Measurements from ENCODE around the gene OR10V1. TPM values are rescaled to one million over a fixed set of nuclear protein-coding genes. Genes with fewer than 3 reads are reported as not detected.

The OR10V1 gene
- total RNA-seq, 1 experiment from 2014 or later, result not detected

GRCh38 chr11:59756558-59756840, 42.9 kb upstream of the OR10V1 start:
- ChIA-PET CTCF (interaction anchor here (1.6 kb wide), 1 partner anchor 54 kb away, joined by 9 read pairs; the partner anchor contains the start of gene MRPL16), POLR2A (ENCODE audit: unreplicated experiment) (interaction anchor here (1.0 to 2.1 kb wide), 3 partner anchors 20 to 87 kb away, joined by 6 to 29 read pairs (median 7); partner anchors contain the start of gene PATL1)
- peak in 1 of 2 experiments; percentile 46 for DNase-seq
- Histone ChIP-seq H3F3A (ENCODE audit: insufficient read depth, low read depth) (peaks cover 27% of the 10 kb centered on the region), H3K4me3 (peak overlapping the region; percentile 92), H3K27me3 (ENCODE audit: insufficient read depth, low read depth) (no peaks in the 10 kb centered on the region), H3K27ac (peak overlapping the region; percentile 82), H3K9me2 (ENCODE audit: insufficient read depth) (no peaks in the 10 kb centered on the region), H2AFZ (no peak overlapping the region), H4K20me1 (ENCODE audit: insufficient read depth) (peaks cover 48% of the 10 kb centered on the region), H3K4me2 (peak overlapping the region; percentile 97), H3K4me1 (replicated peaks; ENCODE audit: insufficient read depth) (peaks cover 19% of the 10 kb centered on the region), H3K79me2 (ENCODE audit: low read depth) (peaks cover 56% of the 10 kb centered on the region), H3K36me3 (ENCODE audit: low read depth) (0 out of 2 replicates have a peak, but pooled peaks cover 21% of the 10 kb centered on the region), H3K9me3 (ENCODE audit: insufficient read depth, low read depth) (no peaks in the 10 kb centered on the region)
- no peak for TF ChIP-seq EZH2 (IDR thresholded peaks at IDR 0.05; ENCODE audit: low read depth)
- TF ChIP-seq CTCF (conservative IDR thresholded peaks at IDR 0.05), result no peak
- intact Hi-C loops (cut with micrococcal nuclease; ENCODE audit: unreplicated experiment), result loop anchor here (1.0 to 5.0 kb wide), 3 partner anchors 31 to 204 kb away; partner anchors contain the start of gene PATL1
- BruUV-seq (replicated peaks), result TSS peak; percentile 28

DNA sequence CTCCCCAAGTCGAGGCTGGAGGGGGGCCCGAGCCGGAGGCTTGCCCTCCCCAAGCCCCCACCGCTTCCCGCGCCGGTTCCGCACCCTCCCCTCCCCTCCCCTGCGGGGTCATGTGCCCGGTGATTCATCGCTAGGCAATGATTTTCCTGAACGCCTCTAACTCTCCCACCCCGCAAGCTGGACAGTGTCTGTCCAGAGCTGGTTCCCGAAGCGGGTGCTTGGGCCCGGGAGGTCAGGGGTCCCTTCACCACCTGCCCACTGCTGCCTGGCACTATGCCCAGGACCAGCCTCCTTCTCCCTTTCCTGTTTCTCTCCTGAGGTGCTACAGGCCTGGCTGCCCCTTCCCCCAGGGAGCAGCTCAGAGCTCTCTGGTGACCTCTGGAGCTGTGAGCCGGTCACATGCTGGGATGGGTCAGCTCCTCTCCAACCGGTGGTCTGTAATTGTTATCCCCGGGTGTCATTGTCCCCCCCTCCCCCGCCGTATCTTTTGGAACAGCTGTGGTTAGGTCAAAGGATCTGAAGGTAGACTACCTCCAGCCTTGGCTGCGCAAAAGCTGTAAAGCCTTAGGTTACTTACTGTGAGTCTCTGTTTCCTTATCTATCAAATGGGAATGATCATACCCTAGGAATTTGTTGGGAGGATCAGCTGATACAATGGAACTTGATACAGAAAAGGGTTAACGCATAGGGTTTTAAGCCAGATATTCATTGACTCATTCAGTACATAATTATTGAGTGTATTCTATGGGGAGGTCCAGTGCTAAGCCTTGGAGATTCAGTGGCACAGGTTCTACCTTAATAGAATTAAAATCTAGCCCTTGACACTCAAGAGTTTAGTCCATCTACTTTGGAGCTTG, 42.3 kb upstream of the OR10V1 start:
- Histone ChIP-seq H4K20me1 (ENCODE audit: insufficient read depth) (peaks cover 42% of the 10 kb centered on the region), H3K4me1 (replicated peaks; ENCODE audit: insufficient read depth) (peaks cover 19% of the 10 kb centered on the region), H3K9me3 (ENCODE audit: insufficient read depth, low read depth) (no peaks in the 10 kb centered on the region), H3K79me2 (ENCODE audit: low read depth) (peaks cover 51% of the 10 kb centered on the region), H3K27me3 (ENCODE audit: insufficient read depth, low read depth) (no peaks in the 10 kb centered on the region), H3K4me2 (peak overlapping the region; percentile 97), H3F3A (ENCODE audit: insufficient read depth, low read depth) (peaks cover 27% of the 10 kb centered on the region), H3K27ac (peak overlapping the region; percentile 82), H3K9me2 (ENCODE audit: insufficient read depth) (no peaks in the 10 kb centered on the region), H3K36me3 (ENCODE audit: low read depth) (0 out of 2 replicates have a peak, but pooled peaks cover 21% of the 10 kb centered on the region), H2AFZ (peak overlapping the region; percentile 97), H3K4me3 (peak overlapping the region; percentile 92)
- ChIA-PET POLR2A (ENCODE audit: unreplicated experiment) (interaction anchor here (0.5 to 2.1 kb wide), 8 partner anchors 21 to 1286 kb away, joined by 3 to 30 read pairs (median 6); partner anchors contain the start of gene PATL1), CTCF (interaction anchor here (0.6 to 3.0 kb wide), 3 partner anchors 21 to 55 kb away, joined by 4 to 16 read pairs (median 9); partner anchors contain the start of gene MRPL16)
- peak; percentile 68 to 88 for DNase-seq
- BruUV-seq (replicated peaks), result no TSS peak
- no peak for TF ChIP-seq CTCF (conservative IDR thresholded peaks at IDR 0.05)
- no peak for TF ChIP-seq EZH2 (IDR thresholded peaks at IDR 0.05; ENCODE audit: low read depth)
- intact Hi-C loops (cut with micrococcal nuclease; ENCODE audit: unreplicated experiment), result loop anchor here (1.0 to 5.0 kb wide), 8 partner anchors 20 to 219 kb away; partner anchors contain the start of genes MRPL16, OSBP and PATL1

- peaks cover 33% of the 10 kb centered on the region; the same call in 1 of the 2 replicates for H4K20me1 ChIP-seq (ENCODE audit: insufficient read depth)
- H3K4me3 ChIP-seq, result peak within 1 kb of the TSS; percentile 92
- no peaks in the 10 kb centered on the region for H3K9me3 ChIP-seq (ENCODE audit: insufficient read depth, low read depth)
- H3K9me2 ChIP-seq (ENCODE audit: insufficient read depth), result no peaks in the 10 kb centered on the region
- ChIA-PET CTCF (interaction anchor here (0.6 to 3.0 kb wide), 4 partner anchors 22 to 159 kb away, joined by 4 to 16 read pairs (median 8); partner anchors contain the start of gene MRPL16), POLR2A (ENCODE audit: unreplicated experiment) (interaction anchor here (0.5 to 2.1 kb wide), 11 partner anchors 22 to 1934 kb away, joined by 3 to 29 read pairs (median 4); partner anchors contain the start of gene PATL1)
- intact Hi-C loops (cut with micrococcal nuclease; ENCODE audit: unreplicated experiment), result loop anchor here (1.0 to 5.0 kb wide), 8 partner anchors 21 to 218 kb away; partner anchors contain the start of genes MRPL16 and OSBP
- H3K4me2 ChIP-seq, result peak within 1 kb of the TSS; percentile 97
- peak within 1 kb of the TSS; percentile 82 for H3K27ac ChIP-seq
- H3K27me3 ChIP-seq (ENCODE audit: insufficient read depth, low read depth), result no peaks in the 10 kb centered on the region
- TF ChIP-seq CTCF (conservative IDR thresholded peaks at IDR 0.05) (no peak), EZH2 (IDR thresholded peaks at IDR 0.05; ENCODE audit: low read depth) (no peak)
- peaks cover 27% of the 10 kb centered on the region for H3F3A ChIP-seq (ENCODE audit: insufficient read depth, low read depth)
- H3K36me3 ChIP-seq (ENCODE audit: low read depth), result 0 out of 2 replicates have a peak, but pooled peaks cover 21% of the 10 kb centered on the region
- DNase-seq, result peak; percentile 80 to 86
- BruUV-seq (replicated peaks), result no TSS peak
- H3K79me2 ChIP-seq (ENCODE audit: low read depth), result peaks cover 42% of the 10 kb centered on the region
- H3K4me1 ChIP-seq (replicated peaks; ENCODE audit: insufficient read depth), result peaks cover 19% of the 10 kb centered on the region
- peak within 1 kb of the TSS; percentile 97 for H2AFZ ChIP-seq
Observed at GRCh38 chr11:59754859-59755700, 41.4 kb upstream of the OR10V1 start, which contains the start of gene STX3. STX3 (plus strand) TSS chr11:59755376; CDS start chr11:59755606, 230 bp downstream.
